ENCODE measurements around the gene TRNAU1AP.
"Not testable (repeated sequence)": the region's sequence is repeated elsewhere in the genome, so short reads cannot be mapped to it uniquely, and the experiment has no call there.

The TRNAU1AP gene

DNA sequence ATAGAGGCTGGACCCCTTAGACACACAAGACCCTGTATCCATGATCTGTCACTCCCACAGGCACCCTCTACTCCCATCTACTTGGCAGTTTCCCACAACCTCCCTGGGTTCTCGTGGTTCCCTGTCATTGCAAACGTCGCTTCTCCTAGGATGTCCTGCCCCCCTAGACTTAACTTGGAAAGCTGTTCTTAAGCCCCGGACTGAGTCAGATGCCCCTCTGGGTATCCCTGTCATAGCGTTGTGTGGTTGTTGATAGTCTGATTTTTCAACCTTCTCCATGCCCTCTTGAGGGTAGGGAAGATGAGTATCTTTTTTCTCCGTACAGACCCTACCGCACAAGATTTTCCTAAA lies 35.3 kb upstream of the TRNAU1AP start:
- Histone ChIP-seq H3K9me3 (ENCODE audit: control insufficient read depth, insufficient read depth, low read length) (no peaks in the 10 kb centered on the region), H3K36me3 (ENCODE audit: insufficient read depth, low read length) (peaks cover 6% of the 10 kb centered on the region), H3K9ac (ENCODE audit: low read depth, low read length) (peak overlapping the region; percentile 67; the same call in 1 of the 2 replicates), H3K4me1 (ENCODE audit: insufficient read depth, low read length) (peaks cover 17% of the 10 kb centered on the region)

DNA sequence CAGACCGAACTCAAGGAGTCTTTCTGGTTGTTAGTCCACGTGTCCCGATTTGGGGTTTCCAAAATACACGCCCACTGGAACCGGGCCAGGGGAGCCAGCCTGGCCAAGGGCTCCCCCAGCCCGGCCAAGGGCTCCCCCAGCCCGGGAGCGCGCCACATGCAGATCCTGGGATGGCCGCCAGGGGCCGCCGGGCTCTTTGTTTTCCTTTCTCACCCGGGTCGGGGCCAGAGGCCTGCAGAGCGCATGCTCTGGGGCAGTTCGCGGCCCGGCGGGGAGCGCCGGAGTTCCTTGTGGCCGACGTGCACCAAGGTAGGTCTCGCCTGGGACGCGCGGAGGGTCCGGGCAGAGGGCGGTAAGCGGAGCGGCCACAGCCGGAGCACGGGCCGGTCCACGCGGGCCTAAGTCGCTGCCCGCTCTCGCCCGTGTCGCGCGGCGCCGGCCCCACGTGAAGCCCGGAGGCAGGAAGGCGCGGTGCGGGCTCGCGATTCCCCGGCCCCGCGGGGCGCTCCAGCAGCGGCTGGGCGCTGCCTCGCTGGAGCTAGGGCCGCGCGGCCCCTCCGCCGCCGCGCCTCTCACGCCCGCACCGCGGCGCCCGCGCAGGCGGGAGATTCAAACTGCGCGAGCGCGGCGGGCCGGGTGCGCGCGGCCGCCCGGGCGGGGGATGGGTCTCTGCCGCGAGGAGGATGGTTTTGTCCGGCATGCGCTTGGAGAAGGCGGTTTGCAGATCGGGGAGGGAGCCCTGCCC lies 34.7 kb upstream of the TRNAU1AP start:
- peak overlapping the region; percentile 67 for H3K9ac ChIP-seq (ENCODE audit: low read depth, low read length)
- peaks cover 17% of the 10 kb centered on the region for H3K4me1 ChIP-seq (ENCODE audit: insufficient read depth, low read length)
- H3K9me3 ChIP-seq (ENCODE audit: control insufficient read depth, insufficient read depth, low read length): no peaks in the 10 kb centered on the region
- peaks cover 5% of the 10 kb centered on the region; the same call in 1 of the 2 replicates for H3K36me3 ChIP-seq (ENCODE audit: insufficient read depth, low read length)

DNA sequence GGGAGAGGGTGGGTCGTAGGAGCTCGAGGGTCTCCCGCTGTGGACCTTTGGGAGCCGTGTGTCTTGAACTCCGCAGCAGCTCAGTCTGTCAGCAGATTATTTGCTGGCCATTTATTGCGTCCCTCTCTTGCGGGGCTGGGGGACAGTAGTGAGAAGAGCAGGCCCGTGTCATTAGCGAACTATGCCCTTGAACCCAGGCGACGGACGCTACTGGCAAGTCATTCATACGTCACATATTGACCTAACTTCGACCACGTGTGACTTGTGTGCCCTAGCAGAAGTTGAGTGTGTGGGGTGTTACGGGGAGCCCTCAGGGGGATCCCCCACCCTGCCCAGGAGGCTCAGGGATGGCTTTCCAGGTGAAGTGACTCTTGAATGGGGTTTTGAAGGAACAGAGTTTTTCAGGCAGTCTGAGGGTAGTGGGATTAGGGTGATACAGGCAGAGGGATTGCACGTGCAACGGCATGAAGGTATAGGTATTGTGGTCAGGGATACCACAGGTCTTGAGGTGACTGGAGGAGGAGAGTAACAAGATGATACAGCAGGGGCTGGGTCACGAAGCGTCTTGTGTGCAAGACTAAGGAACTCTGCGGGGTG lies 34.0 kb upstream of the TRNAU1AP start:
- H3K4me1 ChIP-seq (ENCODE audit: insufficient read depth, low read length): peaks cover 21% of the 10 kb centered on the region
- no peaks in the 10 kb centered on the region for H3K36me3 ChIP-seq (ENCODE audit: insufficient read depth, low read length)
- peak overlapping the region; percentile 67 for H3K9ac ChIP-seq (ENCODE audit: low read depth, low read length)
- H3K9me3 ChIP-seq (ENCODE audit: control insufficient read depth, insufficient read depth, low read length): no peaks in the 10 kb centered on the region

DNA sequence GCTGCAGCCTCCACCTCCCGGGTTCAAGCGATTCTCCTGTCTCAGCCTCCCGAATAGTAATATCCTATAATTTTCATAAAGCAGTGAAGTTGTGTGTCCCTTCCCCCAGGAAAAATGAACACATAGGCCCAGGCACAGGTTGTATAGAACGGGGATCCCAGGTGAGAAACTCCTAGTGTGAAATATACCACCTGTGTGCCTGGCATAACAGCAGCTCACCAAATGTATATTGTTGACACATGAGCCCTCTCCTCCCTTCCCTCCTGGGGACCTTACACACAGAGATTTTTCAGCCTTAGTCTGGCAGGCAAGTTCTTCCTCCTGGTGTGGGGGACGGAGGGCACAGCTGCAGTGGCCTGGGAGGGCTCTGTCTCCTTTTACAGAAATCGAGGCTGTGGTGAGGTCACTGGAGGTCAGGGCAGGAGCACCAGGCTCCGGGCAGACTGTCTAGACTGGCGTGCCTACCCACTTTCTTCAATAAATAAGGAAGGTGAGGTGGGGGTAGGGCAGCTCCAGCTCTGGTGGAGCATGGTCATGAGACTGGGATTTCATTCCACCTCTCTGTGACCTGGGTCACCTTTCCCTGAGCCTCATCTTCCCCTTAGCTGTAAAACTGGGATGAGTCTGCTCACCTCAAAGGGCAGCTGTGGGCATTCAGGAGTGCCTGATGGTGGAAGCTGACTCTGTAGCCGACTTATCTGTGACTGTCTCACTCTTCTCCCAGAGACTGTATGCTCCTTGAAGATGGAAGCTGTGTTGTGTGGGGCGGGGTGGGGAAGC lies 32.7 kb upstream of the TRNAU1AP start:
- H3K9me3 ChIP-seq (ENCODE audit: control insufficient read depth, insufficient read depth, low read length): no peaks in the 10 kb centered on the region
- peaks cover 21% of the 10 kb centered on the region for H3K4me1 ChIP-seq (ENCODE audit: insufficient read depth, low read length)
- H3K36me3 ChIP-seq (ENCODE audit: insufficient read depth, low read length): no peaks in the 10 kb centered on the region
- H3K9ac ChIP-seq (ENCODE audit: low read depth, low read length): no peak overlapping the region

DNA sequence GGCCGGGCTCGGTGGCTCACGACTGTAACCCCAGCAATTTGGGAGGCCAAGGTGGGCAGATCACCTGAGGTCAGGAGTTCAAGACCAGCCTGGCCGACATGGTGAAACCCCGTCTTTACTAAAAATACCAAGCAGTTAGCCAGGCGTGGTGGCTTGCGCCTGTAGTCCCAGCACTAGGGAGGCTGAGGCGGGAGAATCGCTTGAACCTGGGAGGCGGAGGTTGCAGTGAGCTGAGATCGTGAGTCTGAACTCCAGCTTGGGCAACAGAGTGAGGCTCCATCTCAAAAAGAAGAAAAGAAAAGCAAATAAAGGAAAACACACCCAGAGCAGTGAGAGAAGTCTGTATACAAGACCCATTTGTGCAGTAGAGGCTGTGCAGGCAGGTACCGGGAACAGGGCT lies 32.1 kb upstream of the TRNAU1AP start:
- H3K9ac ChIP-seq (ENCODE audit: low read depth, low read length); H3K9me3 ChIP-seq (ENCODE audit: control insufficient read depth, insufficient read depth, low read length); H3K36me3 ChIP-seq (ENCODE audit: insufficient read depth, low read length): not testable (repeated sequence)
- H3K4me1 ChIP-seq (ENCODE audit: insufficient read depth, low read length): peaks cover 21% of the 10 kb centered on the region

DNA sequence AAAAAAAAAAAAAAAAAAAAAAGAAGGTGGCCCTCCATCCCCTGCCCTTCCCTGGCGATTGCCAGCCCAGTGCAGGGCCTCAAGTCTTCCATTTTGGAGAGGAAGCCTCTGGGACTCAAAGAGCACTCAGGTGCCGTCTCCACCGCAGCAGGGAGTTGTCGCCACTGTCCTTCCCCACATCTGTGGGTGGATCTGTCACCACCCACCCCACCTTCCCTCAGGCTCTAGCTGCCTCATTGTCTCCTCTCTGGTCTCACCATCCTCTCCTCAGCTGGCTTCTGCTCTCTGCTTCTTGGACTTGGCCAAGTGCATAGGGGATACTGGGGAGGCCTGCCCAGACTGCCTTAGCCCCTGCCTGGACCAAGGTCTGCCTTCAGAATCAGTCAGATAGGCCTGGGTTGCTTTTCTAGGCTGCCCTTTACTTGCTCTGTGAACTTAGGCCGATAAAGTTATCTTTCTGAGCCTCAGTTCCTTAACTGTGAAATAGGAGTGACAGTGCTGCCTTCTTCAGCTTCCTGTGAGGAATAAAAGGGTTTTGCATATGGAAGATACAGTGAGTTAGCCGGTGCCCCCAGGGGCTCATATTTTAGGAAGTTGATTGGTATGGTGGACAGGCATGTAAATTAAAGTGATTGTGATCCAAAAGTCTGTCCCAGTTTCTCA lies 31.3 kb upstream of the TRNAU1AP start:
- H3K9me3 ChIP-seq (ENCODE audit: control insufficient read depth, insufficient read depth, low read length): no peaks in the 10 kb centered on the region
- peaks cover 21% of the 10 kb centered on the region for H3K4me1 ChIP-seq (ENCODE audit: insufficient read depth, low read length)
- H3K9ac ChIP-seq (ENCODE audit: low read depth, low read length): peak overlapping the region; percentile 8; the same call in 1 of the 2 replicates
- no peaks in the 10 kb centered on the region for H3K36me3 ChIP-seq (ENCODE audit: insufficient read depth, low read length)

DNA sequence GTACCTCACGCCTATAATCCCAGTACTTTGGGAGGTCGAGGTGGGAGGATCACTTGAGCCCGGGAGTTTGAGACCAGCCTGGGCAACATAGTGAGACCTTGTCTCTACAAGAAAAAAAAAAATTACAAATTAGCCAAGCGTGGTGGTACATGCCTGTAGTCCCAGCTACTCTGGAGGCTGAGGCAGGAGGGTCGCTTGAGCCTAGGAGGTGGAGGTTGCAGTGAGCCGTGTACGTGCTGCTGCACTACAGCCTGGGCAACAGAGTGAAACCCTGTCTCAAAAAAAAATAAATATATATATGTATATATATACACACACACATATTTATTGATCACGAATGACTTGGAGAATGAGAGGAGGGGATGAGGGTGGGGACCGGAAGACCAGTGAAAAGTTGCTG lies 30.3 kb upstream of the TRNAU1AP start:
- H3K4me1 ChIP-seq (ENCODE audit: insufficient read depth, low read length): peaks cover 21% of the 10 kb centered on the region
- not testable (repeated sequence) for H3K9ac ChIP-seq (ENCODE audit: low read depth, low read length); H3K36me3 ChIP-seq (ENCODE audit: insufficient read depth, low read length)

DNA sequence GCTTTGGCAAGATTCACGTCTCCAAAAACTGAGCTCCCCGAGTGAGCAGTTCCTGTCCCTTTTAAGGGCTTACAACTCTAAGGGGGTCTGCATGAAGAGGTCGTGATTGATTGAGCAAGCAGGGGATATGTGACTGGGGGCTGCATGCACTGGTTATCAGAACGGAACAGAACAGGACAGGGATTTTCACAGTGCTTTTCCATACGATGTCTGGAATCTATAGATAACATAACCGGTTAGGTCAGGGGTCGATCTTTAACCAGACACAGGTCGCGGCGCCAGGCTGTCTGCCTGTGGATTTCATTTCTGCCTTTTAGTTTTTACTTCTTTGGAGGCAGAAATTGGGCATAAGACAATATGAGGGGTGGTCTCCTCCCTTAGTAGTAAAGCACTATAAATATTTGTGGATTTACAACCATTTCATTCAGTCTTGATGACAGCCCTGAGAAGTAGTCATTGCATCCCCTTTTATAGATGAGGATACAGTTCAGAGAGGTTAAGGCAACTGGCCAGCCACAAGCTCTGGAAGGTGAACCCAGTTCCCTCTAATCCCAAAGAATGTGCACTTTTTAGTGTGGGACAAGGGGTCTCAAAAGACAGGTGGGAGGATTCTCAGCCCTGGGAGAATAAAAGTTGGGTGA lies 27.8 kb upstream of the TRNAU1AP start:
- peaks cover 18% of the 10 kb centered on the region for H3K4me1 ChIP-seq (ENCODE audit: insufficient read depth, low read length)
- H3K36me3 ChIP-seq (ENCODE audit: insufficient read depth, low read length); H3K9me3 ChIP-seq (ENCODE audit: control insufficient read depth, insufficient read depth, low read length); H3K9ac ChIP-seq (ENCODE audit: low read depth, low read length): not testable (repeated sequence)

More for the DNA sequence above, 30.3 kb upstream of the TRNAU1AP start:
- not testable (repeated sequence) for H3K9me3 ChIP-seq (ENCODE audit: control insufficient read depth, insufficient read depth, low read length)

DNA sequence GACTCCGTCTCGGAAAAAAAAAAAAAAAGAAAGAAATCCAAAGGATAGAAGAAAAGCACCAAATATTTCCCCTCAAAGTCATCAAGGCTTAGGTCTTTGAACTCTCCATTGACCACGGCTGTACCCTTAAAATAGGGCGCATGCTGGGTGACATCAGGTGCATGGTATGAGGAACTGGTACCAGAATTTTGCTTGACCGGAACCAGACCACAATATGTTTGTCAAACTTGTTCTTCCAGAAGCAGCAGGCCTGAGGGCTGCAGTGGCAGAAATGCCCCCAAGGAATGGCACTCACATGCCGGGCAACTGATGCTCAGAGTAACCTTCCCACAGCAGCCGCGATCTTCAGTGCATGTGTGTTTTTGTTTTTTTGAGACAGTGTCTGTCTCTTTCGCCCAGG lies 26.0 kb upstream of the TRNAU1AP start:
- Histone ChIP-seq H3K9ac (ENCODE audit: low read depth, low read length) (no peak overlapping the region), H3K9me3 (ENCODE audit: control insufficient read depth, insufficient read depth, low read length) (no peaks in the 10 kb centered on the region)

DNA sequence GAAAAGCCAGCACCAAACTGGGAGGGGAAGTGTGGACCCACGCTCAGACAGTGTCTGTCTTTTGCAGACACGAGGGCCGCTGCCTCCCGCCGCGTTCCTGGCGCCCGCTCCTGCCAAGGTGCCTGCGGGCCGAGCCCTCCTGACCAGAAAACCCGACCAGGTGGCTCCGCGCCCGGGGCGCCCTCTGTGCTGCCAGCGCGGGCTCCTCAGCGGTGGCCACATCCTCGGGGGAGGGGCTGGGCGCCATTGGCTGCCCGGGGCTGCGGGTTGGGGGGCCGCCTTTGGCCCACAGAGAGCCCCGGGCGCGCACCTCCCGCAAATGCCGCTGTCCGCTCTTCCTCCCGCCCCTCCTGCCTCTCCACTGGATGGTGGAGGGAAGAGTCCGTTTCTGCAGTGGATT lies 22.4 kb upstream of the TRNAU1AP start:
- Histone ChIP-seq H3K36me3 (ENCODE audit: insufficient read depth, low read length) (peaks cover 16% of the 10 kb centered on the region), H3K4me1 (ENCODE audit: insufficient read depth, low read length) (no peaks in the 10 kb centered on the region), H3K9ac (ENCODE audit: low read depth, low read length) (no peak overlapping the region), H3K9me3 (ENCODE audit: control insufficient read depth, insufficient read depth, low read length) (no peaks in the 10 kb centered on the region)

More for the DNA sequence above, 26.0 kb upstream of the TRNAU1AP start:
- Histone ChIP-seq H3K36me3 (ENCODE audit: insufficient read depth, low read length) (peaks cover 7% of the 10 kb centered on the region), H3K4me1 (ENCODE audit: insufficient read depth, low read length) (peaks cover 9% of the 10 kb centered on the region)

DNA sequence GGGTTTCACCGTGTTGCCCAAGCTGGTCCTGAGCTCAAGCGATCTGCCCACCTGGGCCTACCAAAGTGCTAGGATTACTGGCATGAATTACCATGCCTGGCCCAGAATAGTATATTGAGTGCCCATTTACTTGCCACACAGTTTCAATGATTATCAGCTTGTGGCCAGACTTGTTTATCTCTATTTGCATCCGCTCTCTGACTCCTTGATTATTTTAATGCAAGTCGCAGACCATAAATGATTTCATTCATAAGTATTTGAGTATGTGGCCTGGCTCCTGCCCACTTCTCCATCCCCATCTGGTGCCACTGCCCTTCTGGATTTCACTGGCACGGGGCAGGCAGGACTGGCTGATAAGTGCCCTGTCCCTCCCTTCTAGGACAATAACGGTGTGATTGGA lies 18.2 kb upstream of the TRNAU1AP start:
- Histone ChIP-seq H3K4me1 (ENCODE audit: insufficient read depth, low read length) (no peaks in the 10 kb centered on the region), H3K9me3 (ENCODE audit: control insufficient read depth, insufficient read depth, low read length) (no peaks in the 10 kb centered on the region), H3K9ac (ENCODE audit: low read depth, low read length) (no peak overlapping the region), H3K36me3 (ENCODE audit: insufficient read depth, low read length) (peaks cover 25% of the 10 kb centered on the region)

DNA sequence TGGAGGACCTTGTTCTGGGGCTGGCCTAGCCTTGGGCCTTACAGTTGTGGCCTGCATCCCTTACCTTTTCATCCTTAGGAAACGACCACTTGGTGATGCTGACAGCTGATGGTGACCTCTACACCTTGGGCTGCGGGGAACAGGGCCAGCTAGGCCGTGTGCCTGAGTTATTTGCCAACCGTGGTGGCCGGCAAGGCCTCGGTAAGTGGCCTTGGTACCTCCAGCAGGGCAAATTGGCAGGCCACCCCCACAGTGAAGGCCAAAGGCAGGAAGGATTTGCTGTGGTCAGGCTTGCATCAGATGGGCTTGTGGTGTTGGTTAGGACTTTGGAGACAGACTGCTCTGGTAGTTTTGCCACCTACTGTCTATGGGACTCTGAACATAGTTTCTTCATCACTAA lies 17.7 kb upstream of the TRNAU1AP start:
- no peak overlapping the region for H3K9ac ChIP-seq (ENCODE audit: low read depth, low read length)
- H3K4me1 ChIP-seq (ENCODE audit: insufficient read depth, low read length): no peaks in the 10 kb centered on the region
- H3K36me3 ChIP-seq (ENCODE audit: insufficient read depth, low read length): peaks cover 21% of the 10 kb centered on the region
- no peaks in the 10 kb centered on the region for H3K9me3 ChIP-seq (ENCODE audit: control insufficient read depth, insufficient read depth, low read length)

DNA sequence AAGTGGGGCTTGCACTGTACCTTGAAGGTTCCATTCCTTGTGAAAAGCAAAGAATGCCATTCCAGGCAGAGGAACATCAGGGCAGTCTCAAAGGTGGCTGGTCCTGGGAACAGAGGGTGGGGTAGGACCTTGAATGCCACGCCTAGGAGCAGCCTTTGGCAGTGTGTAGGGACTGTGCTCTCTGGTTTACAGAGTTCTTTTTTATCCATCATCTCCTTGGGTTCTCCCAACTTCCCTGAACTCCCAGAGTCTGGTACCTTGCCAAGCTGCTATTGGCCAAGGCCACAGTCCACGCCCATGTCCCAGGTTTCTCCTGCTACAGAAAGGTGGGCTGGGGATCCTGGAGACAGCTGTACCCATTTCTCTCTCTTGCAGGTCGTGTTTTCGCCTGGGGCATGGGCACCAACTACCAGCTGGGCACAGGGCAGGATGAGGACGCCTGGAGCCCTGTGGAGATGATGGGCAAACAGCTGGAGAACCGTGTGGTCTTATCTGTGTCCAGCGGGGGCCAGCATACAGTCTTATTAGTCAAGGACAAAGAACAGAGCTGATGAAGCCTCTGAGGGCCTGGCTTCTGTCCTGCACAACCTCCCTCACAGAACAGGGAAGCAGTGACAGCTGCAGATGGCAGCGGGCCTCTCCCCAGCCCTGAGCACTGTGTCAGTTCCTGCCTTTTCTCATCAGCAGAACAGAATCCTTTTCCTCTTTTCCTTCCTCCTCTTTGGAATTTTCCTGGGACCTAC lies 15.3 kb upstream of the TRNAU1AP start:
- Histone ChIP-seq H3K36me3 (ENCODE audit: insufficient read depth, low read length) (peaks cover 17% of the 10 kb centered on the region), H3K4me1 (ENCODE audit: insufficient read depth, low read length) (no peaks in the 10 kb centered on the region), H3K9me3 (ENCODE audit: control insufficient read depth, insufficient read depth, low read length) (no peaks in the 10 kb centered on the region), H3K9ac (ENCODE audit: low read depth, low read length) (no peak overlapping the region)
